Adrenal gland (tissue), 5 donors: Measurements from ENCODE around the gene IRF9.

ENCODE experiments used
- POLR2A ChIP-seq, 2 donors: fragments of 450-650 bp; IDR thresholded peaks; one replicate each; pipeline ENCODE4 v1.6.1; 2017; ENCODE audit warnings: antibody characterized with exemption in 2 of 2, mild to moderate bottlenecking in 2 of 2, moderate library complexity in 1 of 2
- TF ChIP-seq, protein P1 (sequence below), 6 experiments: fragments of 450-650 bp in 4 of 6; fragments of 200-600 bp in 2 of 6; sonication (generic) in 1 of 6; IDR thresholded peaks; 1 replicate in 5 of 6; 2 replicates in 1 of 6; pipeline versions ENCODE4 v1.5.1 to v1.8.0; 2016 to 2021; ENCODE audit warnings: antibody characterized with exemption in 6 of 6, mild to moderate bottlenecking in 2 of 6, moderate library complexity in 1 of 6
- donor health status: DM: no; HTN: no; CAD: no.

DNA sequence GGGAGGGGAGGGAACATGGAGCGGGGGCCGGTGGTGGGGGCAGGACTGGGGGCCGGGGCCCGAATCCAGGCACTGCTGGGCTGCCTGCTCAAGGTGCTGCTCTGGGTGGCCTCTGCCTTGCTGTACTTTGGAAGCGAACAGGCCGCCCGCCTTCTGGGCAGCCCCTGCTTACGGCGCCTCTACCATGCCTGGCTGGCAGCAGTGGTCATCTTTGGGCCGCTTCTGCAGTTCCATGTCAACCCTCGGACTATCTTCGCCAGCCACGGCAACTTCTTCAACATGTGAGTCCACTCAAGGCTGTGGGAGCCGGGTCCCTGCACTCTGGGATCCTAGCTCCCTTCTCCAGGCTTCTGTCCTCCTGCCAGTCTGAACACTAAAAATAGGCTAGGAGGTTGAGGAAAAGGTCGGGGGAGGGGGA, 29.5 kb upstream of the IRF9 start:
- TF ChIP-seq, protein P1, sequence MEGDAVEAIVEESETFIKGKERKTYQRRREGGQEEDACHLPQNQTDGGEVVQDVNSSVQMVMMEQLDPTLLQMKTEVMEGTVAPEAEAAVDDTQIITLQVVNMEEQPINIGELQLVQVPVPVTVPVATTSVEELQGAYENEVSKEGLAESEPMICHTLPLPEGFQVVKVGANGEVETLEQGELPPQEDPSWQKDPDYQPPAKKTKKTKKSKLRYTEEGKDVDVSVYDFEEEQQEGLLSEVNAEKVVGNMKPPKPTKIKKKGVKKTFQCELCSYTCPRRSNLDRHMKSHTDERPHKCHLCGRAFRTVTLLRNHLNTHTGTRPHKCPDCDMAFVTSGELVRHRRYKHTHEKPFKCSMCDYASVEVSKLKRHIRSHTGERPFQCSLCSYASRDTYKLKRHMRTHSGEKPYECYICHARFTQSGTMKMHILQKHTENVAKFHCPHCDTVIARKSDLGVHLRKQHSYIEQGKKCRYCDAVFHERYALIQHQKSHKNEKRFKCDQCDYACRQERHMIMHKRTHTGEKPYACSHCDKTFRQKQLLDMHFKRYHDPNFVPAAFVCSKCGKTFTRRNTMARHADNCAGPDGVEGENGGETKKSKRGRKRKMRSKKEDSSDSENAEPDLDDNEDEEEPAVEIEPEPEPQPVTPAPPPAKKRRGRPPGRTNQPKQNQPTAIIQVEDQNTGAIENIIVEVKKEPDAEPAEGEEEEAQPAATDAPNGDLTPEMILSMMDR (IDR thresholded peaks at IDR 0.05) = no peak
- TF ChIP-seq POLR2A (IDR thresholded peaks at IDR 0.05) = no peak
